NCI-H510A treated with DMSO at 0.1 percent for 48 hours (cell line): ENCODE data around the gene SLC13A4.
"Not testable (repeated sequence)": the region's sequence is repeated elsewhere in the genome, so short reads cannot be mapped to it uniquely, and the experiment has no call there.

Source experiments
- DNase-seq: peaks from one replicate; lab custom pipeline; 2025; lab: John Stamatoyannopoulos, UW

The SLC13A4 gene

GRCh38 chr7:135662123-135662372, 65.9 kb downstream of the SLC13A4 start:
- DNase-seq = no peak

GRCh38 chr7:135661311-135662122, 66.5 kb downstream of the SLC13A4 start:
- peak; percentile 14 for DNase-seq

GRCh38 chr7:135659159-135659846, 68.7 kb downstream of the SLC13A4 start:
- DNase-seq = no peak

- DNase-seq = no peak
Observed at GRCh38 chr7:135658564-135658963, 69.4 kb downstream of the SLC13A4 start.

GRCh38 chr7:135653340-135654080, 74.5 kb downstream of the SLC13A4 start:
- peak; percentile 42 for DNase-seq

GRCh38 chr7:135650831-135651573, 77.0 kb downstream of the SLC13A4 start:
- DNase-seq = no peak

GRCh38 chr7:135648235-135648634, 79.8 kb downstream of the SLC13A4 start:
- no peak for DNase-seq

- no peak for DNase-seq
Observed at GRCh38 chr7:135647755-135648154, 80.2 kb downstream of the SLC13A4 start.

- DNase-seq = peak; percentile 36
Observed at GRCh38 chr7:135645296-135645904, 82.6 kb downstream of the SLC13A4 start.

- no peak for DNase-seq
Observed at GRCh38 chr7:135644729-135645128, 83.3 kb downstream of the SLC13A4 start.

- no peak for DNase-seq
Observed at GRCh38 chr7:135644154-135644553, 83.8 kb downstream of the SLC13A4 start.

GRCh38 chr7:135639690-135640089, 88.3 kb downstream of the SLC13A4 start:
- DNase-seq = not testable (repeated sequence)

GRCh38 chr7:135634191-135634878, 93.7 kb downstream of the SLC13A4 start:
- no peak for DNase-seq
